GM23248 (cell line): Measurements from ENCODE around the gene PVALB. TPM values are rescaled to one million over a fixed set of nuclear protein-coding genes. Genes with fewer than 3 reads are reported as not detected.
A peak's percentile ranks its signal among the peaks of the same experiment; 100 is the strongest.

Experiments
- DNase-seq: peaks from one replicate; pipeline ENCODE4 v3.0.0-alpha.2; 2015
- H2AFZ ChIP-seq: fragments of 200-600 bp; sonication (generic); 2 replicates; pipeline ENCODE4 v1.6.1; 2016; ENCODE audit warnings: antibody characterized with exemption
- H3F3A ChIP-seq: fragments of 200-600 bp; sonication (generic); 2 replicates; pipeline ENCODE4 v1.6.1; 2016; ENCODE audit warnings: mild to moderate bottlenecking, antibody characterized with exemption, mixed run types; ENCODE audit not compliant: insufficient read depth
- H3K27ac ChIP-seq: fragments of 200-600 bp; sonication (generic); 2 replicates; pipeline ENCODE4 v1.5.1; 2016; ENCODE audit warnings: mild to moderate bottlenecking
- H3K27me3 ChIP-seq: fragments of 200-600 bp; sonication (generic); replicated peaks from 2 replicates; pipeline ENCODE4 v1.6.1; 2016; ENCODE audit warnings: mild to moderate bottlenecking; ENCODE audit not compliant: insufficient read depth
- H3K36me3 ChIP-seq: fragments of 200-600 bp; sonication (generic); 2 replicates; pipeline ENCODE4 v1.6.1; 2016; ENCODE audit warnings: low read depth, mild to moderate bottlenecking
- H3K4me1 ChIP-seq: fragments of 200-600 bp; sonication (generic); 2 replicates; pipeline ENCODE4 v1.6.1; 2016; ENCODE audit warnings: mild to moderate bottlenecking; ENCODE audit not compliant: insufficient read depth
- H3K4me2 ChIP-seq: fragments of 200-600 bp; sonication (generic); one replicate; pipeline ENCODE4 v1.6.1; 2016; ENCODE audit warnings: mild to moderate bottlenecking; ENCODE audit not compliant: unreplicated experiment
- H3K4me3 ChIP-seq: fragments of 200-600 bp; sonication (generic); 2 replicates; pipeline ENCODE4 v1.5.1; 2016; ENCODE audit warnings: mild to moderate bottlenecking
- H3K79me2 ChIP-seq: fragments of 200-600 bp; sonication (generic); 2 replicates; pipeline ENCODE4 v1.6.1; 2016; ENCODE audit warnings: mild to moderate bottlenecking; ENCODE audit not compliant: insufficient read depth
- H3K9ac ChIP-seq: fragments of 200-600 bp; sonication (generic); 2 replicates; pipeline ENCODE4 v1.6.1; 2016; ENCODE audit warnings: mild to moderate bottlenecking
- H3K9me2 ChIP-seq: fragments of 200-600 bp; sonication (generic); 2 replicates; pipeline ENCODE4 v1.6.1; 2016; ENCODE audit warnings: mixed run types, mild to moderate bottlenecking, moderate library complexity; ENCODE audit not compliant: insufficient read depth
- H3K9me3 ChIP-seq: fragments of 200-600 bp; sonication (generic); one replicate; pipeline ENCODE4 v1.6.1; 2017; ENCODE audit warnings: low read depth
- H4K20me1 ChIP-seq: fragments of 200-600 bp; sonication (generic); 2 replicates; pipeline ENCODE4 v1.6.0; 2016; ENCODE audit not compliant: insufficient read depth
- EZH2 ChIP-seq: fragments of 200-600 bp; sonication (generic); IDR thresholded peaks from 2 replicates; pipeline ENCODE4 v1.6.1; 2018; ENCODE audit warnings: antibody characterized with exemption, mild to moderate bottlenecking; ENCODE audit not compliant: insufficient read depth, poor library complexity, severe bottlenecking
- EZH2phosphoT487 ChIP-seq: fragments of 200-600 bp; sonication (generic); IDR thresholded peaks from 2 replicates; pipeline ENCODE4 v1.6.1; 2018; ENCODE audit warnings: antibody characterized with exemption, moderate library complexity, mild to moderate bottlenecking, low read depth; ENCODE audit not compliant: insufficient read depth
- WGBS, 2 experiments: methylation state at CpG; one replicate each; pipeline ENCODE4 v1.1.6; 2015 to 2017; ENCODE audit warnings: low lambda C conversion rate in 2 of 2, low coverage in 1 of 2; ENCODE audit errors: missing lambda C conversion rate in 2 of 2; 5-methylcytosine and 5-hydroxymethylcytosine counted together
- in situ Hi-C: fragments of 300-500 bp; cut with MboI; formaldehyde crosslinking; loops from 2 replicates; pipeline ENCODE4 v1.15.0; 2020
- polyA plus RNA-seq: library from polyadenylated mRNA; unstranded; fragments of >200 nt; fragmentation: Nextera tagmentation; extraction: Ambion mirVana; gene quantifications from 2 replicates; pipeline ENCODE4 v1.2.1, GENCODE V29; 2016
- total RNA-seq: library from RNA; depleted of rRNA; stranded (reverse); fragments of >200 nt; shearing (Covaris generic); gene quantifications from 2 replicates; pipeline ENCODE4 v1.2.3, GENCODE V29; 2014

PVALB gene
- total and polyA plus RNA-seq, 2 experiments from 2014 or later = not detected

DNA sequence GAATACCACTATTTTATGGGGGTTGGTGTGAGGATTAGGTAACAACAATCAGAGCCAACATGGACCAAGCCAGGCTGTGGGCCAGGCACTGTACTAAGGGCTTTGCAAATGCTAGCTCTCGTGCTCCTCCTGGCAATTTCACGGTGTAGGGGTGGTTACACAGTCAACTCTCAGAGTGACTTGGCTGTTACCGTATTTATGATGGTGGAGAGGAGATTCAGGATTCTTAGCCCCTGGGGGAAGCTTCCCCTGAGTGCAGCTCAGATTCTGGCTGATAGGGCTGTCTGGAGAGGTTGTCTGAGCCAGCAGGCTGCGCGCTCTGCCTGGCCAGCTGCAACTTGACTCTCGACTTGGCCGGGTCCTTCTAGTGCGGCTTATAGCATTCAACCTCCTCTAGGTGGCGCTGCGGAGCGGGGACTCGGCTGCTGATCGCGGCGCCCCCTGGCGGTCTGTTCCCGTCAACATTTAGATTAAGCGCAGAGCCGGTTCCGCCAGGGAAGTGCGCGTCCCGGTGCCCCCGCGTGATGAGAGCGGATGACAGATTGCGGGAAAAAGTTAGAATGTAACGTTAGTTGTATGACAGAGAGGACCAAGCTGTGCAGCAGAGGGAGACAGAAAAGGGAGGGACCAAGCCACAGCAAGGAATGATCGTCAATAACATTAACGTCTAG, 39.4 kb upstream of the PVALB start:
- in situ Hi-C loops = no loop called here
- Histone ChIP-seq H3K4me2 (peak overlapping the region; percentile 55), H3K79me2 (no peaks in the 10 kb centered on the region), H3F3A (no peaks in the 10 kb centered on the region), H3K9me2 (no peaks in the 10 kb centered on the region), H3K36me3 (no peaks in the 10 kb centered on the region), H3K4me1 (0 out of 2 replicates have a peak, but pooled peaks cover 4% of the 10 kb centered on the region), H3K27ac (no peak overlapping the region), H4K20me1 (no peaks in the 10 kb centered on the region), H3K9ac (no peak overlapping the region), H3K27me3 (peaks cover 24% of the 10 kb centered on the region), H3K9me3 (no peaks in the 10 kb centered on the region), H2AFZ (peak overlapping the region; percentile 39), H3K4me3 (no peak overlapping the region)
- DNase-seq = peak; percentile 90
- TF ChIP-seq EZH2 (no peak), EZH2phosphoT487 (no peak)
- 1 to 3% methylated on average over 30 of the region's 30 CpGs for WGBS, 2 experiments

DNA sequence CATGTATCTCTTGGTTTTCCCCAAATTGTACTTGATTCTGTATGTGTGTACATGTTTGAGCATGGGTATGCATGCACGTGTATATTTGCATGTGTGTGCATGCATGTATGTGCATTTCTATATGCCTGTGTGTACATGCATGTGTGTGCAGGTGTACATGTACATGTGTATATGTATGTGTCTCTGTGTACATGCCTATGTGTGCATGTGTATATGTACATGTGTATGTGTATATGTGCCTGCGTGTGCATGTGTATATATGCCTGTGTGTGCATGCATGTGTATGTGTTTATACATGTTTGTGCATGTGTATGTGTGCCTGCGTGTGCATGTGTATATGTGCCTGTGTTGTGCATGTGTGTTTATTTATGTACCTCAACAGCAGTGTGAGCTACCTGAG, 38.6 kb upstream of the PVALB start:
- in situ Hi-C loops = no loop called here
- no peak for DNase-seq
- Histone ChIP-seq H3K4me2 (no peak overlapping the region), H3K9ac (no peak overlapping the region), H3K9me2 (no peaks in the 10 kb centered on the region), H2AFZ (no peak overlapping the region), H4K20me1 (no peaks in the 10 kb centered on the region), H3K36me3 (no peaks in the 10 kb centered on the region), H3K79me2 (no peaks in the 10 kb centered on the region), H3K27ac (no peak overlapping the region), H3K27me3 (peaks cover 31% of the 10 kb centered on the region), H3K4me3 (no peak overlapping the region), H3F3A (no peaks in the 10 kb centered on the region), H3K9me3 (no peaks in the 10 kb centered on the region), H3K4me1 (0 out of 2 replicates have a peak, but pooled peaks cover 4% of the 10 kb centered on the region)
- WGBS, 2 experiments = 77 to 80% methylated on average over 3 of the region's 3 CpGs
- no peak for TF ChIP-seq EZH2phosphoT487
- TF ChIP-seq EZH2 = no peak

DNA sequence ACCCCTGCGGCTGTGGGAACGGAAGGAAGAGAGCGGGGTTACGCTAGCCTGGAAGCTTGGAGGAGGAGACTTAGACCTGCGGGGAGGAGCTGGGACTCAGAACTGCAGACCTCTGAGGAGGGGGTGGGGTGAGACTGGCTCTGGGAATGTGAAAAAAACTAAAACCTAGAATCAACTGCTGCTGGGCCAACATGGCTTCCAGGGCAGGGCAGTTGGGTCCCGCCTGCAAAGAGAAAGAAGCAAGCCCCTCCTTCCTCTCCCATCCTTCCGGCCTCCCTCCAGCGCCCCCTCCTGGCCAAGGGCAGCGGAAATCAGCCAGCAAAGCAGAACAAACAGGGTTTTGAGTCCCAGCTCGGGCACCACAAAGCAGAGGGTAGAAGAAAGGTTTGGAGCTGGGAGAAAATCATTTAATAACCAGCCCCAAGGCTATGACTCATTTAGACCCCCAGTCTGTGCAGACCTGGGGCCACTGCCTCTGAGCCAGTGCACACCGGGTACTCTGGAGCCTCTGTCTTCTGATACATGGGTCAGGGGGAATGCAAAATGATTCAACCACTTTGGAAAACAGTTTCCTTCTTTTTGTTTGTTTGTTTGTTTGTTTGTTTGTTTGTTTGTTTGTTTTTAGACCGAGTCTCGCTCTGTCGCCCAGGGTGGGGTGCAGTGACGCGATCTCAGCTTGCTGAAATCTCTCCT, 36.7 kb upstream of the PVALB start:
- in situ Hi-C loops = no loop called here
- 54 to 57% methylated on average over 16 of the region's 16 CpGs for WGBS, 2 experiments

DNA sequence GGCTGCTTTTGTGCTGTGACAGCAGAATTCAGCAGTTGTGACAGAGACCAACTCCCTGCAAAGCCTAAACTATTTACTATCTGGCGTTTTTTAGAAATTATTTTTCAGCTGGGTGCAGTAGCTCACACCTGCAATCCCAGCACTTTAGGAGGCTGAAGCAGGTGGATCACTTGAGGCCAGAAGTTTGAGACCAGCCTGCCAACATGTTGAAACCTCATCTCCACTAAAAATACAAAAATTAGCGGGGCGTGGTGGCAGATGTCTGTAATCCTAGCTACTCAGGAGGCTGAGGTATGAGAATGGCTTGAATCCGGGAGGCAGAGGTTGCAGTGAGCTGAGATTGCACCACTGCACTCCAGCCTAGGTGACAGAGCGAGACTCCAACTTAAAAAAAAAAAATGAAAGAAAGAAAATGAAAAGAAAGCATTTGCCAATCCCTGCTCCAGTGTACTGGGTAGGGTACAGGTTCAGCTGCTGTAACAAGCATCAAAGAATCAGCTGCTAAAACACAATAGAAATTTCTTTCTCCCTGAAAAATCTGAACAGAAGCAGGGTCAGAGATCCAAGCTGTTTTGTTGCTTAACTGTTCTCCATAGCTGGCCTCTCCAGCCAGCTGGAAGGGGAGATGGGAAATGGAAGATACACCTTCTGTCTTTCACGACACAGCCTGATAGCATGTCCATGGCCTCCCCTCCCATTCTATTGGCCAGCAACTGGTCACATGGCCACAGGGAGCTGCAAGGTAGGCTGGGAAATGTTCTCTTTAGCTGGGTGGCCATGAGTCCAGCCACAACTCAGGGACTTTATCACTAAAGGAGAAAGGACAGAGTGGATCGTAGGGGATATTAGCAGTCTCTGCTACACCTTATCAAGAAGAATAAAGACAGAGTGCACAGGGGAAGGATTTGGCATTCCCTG, 35.5 kb upstream of the PVALB start:
- TF ChIP-seq EZH2 = no peak
- no peak for TF ChIP-seq EZH2phosphoT487
- in situ Hi-C loops = no loop called here
- DNase-seq = no peak
- H3F3A ChIP-seq = no peaks in the 10 kb centered on the region
- no peak overlapping the region for H3K27ac ChIP-seq
- H3K4me1 ChIP-seq = 0 out of 2 replicates have a peak, but pooled peaks cover 4% of the 10 kb centered on the region
- H3K27me3 ChIP-seq = peaks cover 49% of the 10 kb centered on the region
- WGBS, 2 experiments = 55 to 57% methylated on average over 7 of the region's 7 CpGs
- H3K4me2 ChIP-seq = no peak overlapping the region
- H3K9ac ChIP-seq = no peak overlapping the region
- no peak overlapping the region for H2AFZ ChIP-seq
- H4K20me1 ChIP-seq = no peaks in the 10 kb centered on the region
- no peaks in the 10 kb centered on the region for H3K9me3 ChIP-seq
- H3K4me3 ChIP-seq = no peak overlapping the region
- no peaks in the 10 kb centered on the region for H3K79me2 ChIP-seq
- no peaks in the 10 kb centered on the region for H3K9me2 ChIP-seq
- H3K36me3 ChIP-seq = no peaks in the 10 kb centered on the region

More for the DNA sequence above, 36.7 kb upstream of the PVALB start:
- no peaks in the 10 kb centered on the region for H3F3A ChIP-seq
- H3K4me1 ChIP-seq = 0 out of 2 replicates have a peak, but pooled peaks cover 4% of the 10 kb centered on the region
- H3K9ac ChIP-seq = no peak overlapping the region
- no peak overlapping the region for H3K27ac ChIP-seq
- TF ChIP-seq EZH2 (no peak), EZH2phosphoT487 (no peak)
- no peaks in the 10 kb centered on the region for H3K9me3 ChIP-seq
- peak overlapping the region; percentile 94 for H2AFZ ChIP-seq
- H3K4me2 ChIP-seq = no peak overlapping the region
- H3K9me2 ChIP-seq = no peaks in the 10 kb centered on the region
- H3K27me3 ChIP-seq = peaks cover 41% of the 10 kb centered on the region
- no peaks in the 10 kb centered on the region for H3K79me2 ChIP-seq
- DNase-seq = peak; percentile 68
- no peak overlapping the region for H3K4me3 ChIP-seq
- no peaks in the 10 kb centered on the region for H3K36me3 ChIP-seq
- H4K20me1 ChIP-seq = no peaks in the 10 kb centered on the region
